GM12891 (cell line): Measurements from ENCODE around the gene USH2A.

Source experiments
- POLR2A ChIP-seq: IDR thresholded peaks from 2 replicates; pipeline ENCODE4 v1.6.1; 2011; ENCODE audit warnings: low read depth, low read length, control low read depth
- POLR2AphosphoS5 ChIP-seq: IDR thresholded peaks from 2 replicates; pipeline ENCODE4 v1.6.1; 2011; ENCODE audit warnings: low read depth, low read length, control low read depth
- SPI1 ChIP-seq: IDR thresholded peaks from 2 replicates; pipeline ENCODE4 v1.6.1; 2011; ENCODE audit warnings: low read depth, low read length, control low read depth

DNA sequence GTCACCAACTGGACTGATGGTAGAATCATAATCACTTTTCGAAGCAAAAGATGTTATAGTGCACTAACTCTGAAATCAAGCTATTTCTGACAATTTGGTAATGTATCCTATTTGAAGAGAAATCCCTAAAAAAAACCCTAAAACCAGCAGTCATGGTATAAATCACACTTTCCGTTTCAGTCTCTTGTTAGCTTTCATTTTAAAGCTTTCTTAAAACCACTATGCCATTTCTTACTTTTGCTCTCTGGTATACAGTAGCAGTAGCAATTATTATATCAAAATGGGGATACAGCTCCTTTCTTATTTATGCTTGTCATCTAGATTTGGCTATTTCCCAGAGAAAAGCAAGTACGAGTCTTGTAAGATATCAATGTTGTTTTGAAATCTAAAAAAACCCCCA is 532.8 kb downstream of the USH2A start:
- TF ChIP-seq POLR2A (no peak), SPI1 (no peak), POLR2AphosphoS5 (no peak)
